GM19455 (cell line): ENCODE data around the gene CAPN9.
"Not testable (repeated sequence)": the region's sequence is repeated elsewhere in the genome, so short reads cannot be mapped to it uniquely, and the experiment has no call there.

Experiments used
- ATAC-seq: cut with Tn5 transposase; IDR thresholded peaks from one replicate; pipeline ENCODE4 v1.9.1; 2021; ENCODE audit not compliant: unreplicated experiment

CAPN9 gene

DNA sequence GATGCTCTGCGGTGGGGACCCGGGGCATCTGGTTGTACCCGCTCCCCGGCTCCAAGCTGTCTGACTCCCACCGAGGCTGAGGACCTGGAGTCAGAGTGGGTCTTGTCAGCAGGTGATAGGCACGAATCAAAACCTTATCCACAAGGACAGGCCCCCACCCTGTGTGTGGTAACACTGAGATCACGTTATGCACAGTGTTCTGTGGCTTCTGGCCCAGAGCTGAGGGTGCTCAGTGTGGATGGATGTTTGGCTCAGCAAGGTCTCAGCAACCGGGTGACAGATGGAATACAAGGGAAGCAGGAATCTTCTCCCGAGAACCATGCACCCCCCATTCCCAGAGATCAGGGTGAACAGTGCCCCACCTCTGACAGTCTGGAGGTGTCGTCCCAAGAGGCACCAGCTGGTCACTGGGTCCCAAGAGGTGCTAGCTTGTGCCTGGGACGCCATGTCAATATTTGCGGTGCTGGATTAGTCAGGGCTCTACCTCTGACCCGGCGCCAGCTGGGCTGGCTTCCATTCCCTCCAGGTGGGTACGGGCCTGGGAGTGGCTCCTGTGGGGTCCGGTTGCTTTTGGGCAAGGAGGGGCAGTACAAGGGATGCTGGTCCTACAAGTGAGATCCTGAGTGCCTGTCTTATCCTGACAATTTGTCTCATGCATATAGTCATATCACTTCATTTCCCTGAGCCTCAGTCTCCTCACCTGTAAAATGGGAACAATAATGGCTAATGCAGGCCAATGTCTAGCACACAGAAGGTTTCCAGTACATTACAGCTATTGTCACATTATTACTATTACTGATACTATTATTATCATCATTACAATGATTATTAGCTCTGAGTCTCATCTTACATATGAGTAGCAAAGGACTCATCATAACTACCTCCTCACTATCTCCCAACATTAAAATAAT is 957 bp downstream of the CAPN9 start:
- ATAC-seq = no peak

GRCh38 chr1:230749150-230749549 is 2.0 kb downstream of the CAPN9 start:
- no peak for ATAC-seq

- no peak for ATAC-seq
Measured at GRCh38 chr1:230749635-230750034, 2.4 kb downstream of the CAPN9 start.

DNA sequence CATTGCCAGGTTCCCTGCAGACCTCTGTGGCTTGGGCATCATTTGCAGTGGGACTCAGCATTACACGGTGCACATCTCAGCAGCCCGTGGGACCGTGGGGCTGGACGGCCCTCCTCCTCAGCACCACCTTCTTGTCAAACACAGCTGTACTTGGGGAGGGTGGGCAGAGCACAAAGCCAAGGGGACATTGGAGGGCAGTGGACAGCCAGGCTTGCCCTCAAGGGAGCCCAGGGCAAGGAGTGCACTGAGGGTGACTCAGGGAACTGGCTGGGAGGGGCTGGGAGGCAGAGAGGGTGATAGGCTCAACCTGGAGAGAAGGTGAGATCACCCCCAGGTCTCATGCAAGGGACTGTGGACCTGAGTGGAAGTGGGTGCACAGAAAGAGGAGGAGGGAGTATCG is 3.4 kb downstream of the CAPN9 start:
- ATAC-seq = no peak

GRCh38 chr1:230750986-230751625 is 3.9 kb downstream of the CAPN9 start:
- ATAC-seq = no peak

DNA sequence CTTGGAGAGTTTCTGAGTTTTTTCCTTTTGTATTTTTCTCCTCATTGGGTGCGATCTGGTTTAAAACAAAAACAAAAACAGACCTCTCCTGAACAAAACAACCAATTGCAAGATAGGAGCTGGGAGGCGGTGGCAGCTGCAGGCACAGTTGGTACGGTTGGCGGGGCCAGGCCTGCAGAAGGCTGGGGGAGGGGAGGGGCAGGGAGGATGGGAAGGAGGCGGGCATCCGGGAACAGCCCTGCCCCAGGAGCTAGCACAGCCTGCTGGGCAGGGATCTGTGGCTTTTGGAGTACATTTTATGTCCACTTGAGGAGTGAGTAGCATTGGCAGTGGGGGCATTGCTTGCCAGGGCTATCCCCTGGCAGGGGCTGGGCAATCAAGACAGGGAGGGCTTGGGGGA is 5.2 kb downstream of the CAPN9 start:
- no peak for ATAC-seq

- no peak for ATAC-seq
Measured at GRCh38 chr1:230753191-230753585, 6.0 kb downstream of the CAPN9 start.

- ATAC-seq = no peak
Measured at GRCh38 chr1:230753586-230754251, 6.5 kb downstream of the CAPN9 start.

DNA sequence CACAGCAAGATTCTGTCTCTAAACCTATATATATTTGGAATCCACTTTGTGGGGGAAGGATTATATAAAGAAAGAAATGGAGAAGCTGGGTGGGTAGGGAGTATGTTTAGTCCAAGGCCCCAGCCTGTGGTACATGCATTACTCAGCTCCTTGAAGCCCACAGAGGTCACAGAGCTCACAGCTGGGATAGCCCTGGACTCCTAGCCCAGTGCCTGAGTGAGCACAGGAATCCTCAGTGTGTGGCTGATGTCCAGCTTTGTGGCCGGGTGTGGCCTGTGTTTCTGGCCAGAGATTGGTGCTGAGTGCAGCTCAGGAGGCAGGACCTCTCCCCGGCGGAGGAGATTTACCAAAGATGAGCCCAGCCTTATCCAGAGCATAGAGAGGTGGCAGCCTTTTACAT is 7.6 kb downstream of the CAPN9 start:
- ATAC-seq = no peak

DNA sequence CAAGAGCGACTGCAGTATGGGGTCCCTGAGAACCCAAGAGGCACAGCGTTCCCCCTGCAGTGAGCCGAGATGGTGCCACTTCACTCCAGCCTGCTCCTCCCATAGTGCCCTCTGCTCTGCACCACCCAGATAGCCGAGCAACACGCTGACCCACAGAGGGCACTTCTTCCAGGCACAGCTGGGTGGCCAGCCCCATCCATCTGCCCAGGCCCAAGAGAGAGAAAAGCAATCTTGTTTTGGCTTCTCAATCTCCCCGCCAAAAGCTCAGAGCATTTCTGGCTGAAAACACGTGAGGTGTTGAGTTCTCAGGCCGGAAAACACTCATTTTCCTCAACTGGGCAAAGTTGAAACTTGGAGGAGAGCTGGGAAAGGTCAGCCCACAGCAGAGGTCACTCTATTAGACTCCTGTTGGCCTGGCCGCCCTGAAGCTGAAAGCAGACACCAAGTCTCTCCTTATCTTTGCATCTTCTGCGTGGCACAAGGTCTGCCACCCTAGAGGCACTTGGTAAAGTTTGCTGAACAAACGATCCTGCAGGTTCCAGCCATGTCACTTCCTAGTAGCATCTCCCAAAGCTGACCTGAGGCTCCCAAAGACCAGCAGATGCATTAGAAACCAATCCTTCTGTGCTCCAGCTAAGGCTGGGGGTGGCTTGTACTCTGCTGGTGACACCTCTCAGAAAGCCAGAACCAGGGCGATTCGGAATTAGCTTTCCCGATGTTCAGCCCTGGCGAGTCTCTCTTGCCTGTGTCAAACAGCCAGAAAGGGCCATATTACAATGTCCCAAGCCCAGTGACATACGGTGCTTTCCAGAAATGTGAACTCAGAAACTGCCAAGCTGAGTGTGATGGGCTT is 10.9 kb downstream of the CAPN9 start:
- ATAC-seq = no peak

DNA sequence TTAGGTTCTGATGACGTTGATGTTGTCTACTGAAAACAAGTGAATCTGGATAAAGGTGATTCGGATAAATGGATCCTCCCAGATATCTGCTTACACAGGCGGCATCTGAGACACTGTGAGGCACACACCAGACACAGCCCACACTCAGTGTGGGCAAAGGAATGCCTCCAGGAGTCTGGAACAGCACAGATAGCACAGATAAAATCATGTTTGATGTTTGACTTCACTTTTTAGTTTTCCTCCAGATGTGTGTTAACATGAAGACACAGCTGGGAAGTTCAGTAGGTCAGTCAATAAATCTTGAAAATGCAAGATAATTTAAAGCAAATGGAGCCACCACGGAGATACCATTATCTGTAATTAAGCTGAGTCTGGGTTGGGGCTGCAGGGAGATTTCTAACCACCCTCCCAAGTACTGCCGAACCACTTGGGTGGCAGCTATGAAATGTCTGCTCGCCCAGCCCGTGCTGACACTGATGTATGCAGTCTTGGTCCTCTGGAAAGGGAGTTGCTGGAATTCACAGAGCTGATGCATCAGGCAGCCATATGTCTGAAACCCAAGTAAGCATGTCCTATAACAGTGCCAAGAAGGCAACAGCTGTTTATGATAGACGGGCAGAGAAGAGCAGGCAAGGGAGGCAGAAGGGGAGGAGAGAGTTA is 11.7 kb downstream of the CAPN9 start:
- ATAC-seq = no peak

- ATAC-seq = no peak
Measured at GRCh38 chr1:230759369-230760065, 12.3 kb downstream of the CAPN9 start.

- no peak for ATAC-seq
Measured at GRCh38 chr1:230760360-230760827, 13.2 kb downstream of the CAPN9 start.

DNA sequence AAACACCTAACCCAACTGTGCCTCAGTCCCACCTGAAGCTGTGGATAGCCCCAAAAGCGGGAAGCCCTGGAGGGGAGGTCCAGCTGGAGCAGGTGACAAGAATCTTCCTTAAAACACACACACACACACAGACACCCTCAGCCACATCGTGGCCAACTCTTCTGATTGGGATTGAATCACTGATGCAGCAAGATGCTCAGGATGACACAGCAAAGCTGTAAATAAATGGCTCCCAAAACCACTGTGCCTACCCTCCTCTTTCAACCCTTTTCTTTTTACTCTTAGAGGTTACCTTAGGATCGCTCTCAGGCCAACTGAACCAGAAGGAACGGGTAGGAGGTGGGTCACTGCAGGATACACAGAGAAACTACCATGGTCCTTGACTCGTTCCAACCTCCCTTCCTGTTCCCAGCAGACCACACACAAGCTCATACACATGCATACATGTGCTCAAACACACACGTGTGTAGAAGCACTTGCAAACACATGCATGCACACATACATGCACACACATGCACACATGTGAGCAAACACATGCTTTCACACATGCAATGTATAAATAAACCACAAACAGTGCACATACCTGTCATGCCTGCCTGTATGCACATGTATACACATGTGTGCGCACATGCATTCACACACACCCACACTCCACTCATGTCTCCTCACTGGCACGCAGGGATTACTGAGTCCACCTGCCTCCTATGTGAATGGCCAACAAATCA is 14.4 kb downstream of the CAPN9 start:
- no peak for ATAC-seq

DNA sequence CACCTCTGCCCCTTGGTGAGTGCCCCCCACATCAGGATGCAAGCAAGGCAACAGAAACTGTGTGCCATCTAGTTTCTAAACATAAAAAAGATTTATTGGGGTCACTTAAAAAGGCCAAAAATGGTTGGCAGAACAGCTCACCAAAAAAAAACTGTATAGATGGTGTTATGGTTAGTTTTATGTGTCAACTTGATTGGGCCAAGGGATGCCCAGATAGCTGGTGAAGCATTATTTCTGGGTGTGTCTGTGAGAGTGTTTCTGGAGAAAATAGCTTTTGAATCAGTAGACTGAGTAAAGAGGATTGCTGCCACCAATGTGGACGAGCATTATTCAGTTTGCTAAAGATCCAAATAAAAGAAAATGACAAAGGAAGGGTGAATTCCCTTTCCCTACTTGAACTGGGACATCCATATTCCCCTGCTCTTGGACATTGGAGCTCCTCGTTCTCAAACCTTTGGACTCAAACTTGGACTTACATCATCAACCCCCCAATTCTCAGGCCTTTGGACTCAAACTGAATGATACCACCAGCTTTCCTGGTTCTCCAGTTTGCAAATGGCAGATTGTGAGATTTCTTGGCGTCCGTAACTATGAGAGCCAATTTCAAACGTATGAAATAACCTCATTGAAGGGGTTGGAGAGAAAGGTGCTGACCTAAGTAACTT is 16.9 kb downstream of the CAPN9 start:
- ATAC-seq = no peak

DNA sequence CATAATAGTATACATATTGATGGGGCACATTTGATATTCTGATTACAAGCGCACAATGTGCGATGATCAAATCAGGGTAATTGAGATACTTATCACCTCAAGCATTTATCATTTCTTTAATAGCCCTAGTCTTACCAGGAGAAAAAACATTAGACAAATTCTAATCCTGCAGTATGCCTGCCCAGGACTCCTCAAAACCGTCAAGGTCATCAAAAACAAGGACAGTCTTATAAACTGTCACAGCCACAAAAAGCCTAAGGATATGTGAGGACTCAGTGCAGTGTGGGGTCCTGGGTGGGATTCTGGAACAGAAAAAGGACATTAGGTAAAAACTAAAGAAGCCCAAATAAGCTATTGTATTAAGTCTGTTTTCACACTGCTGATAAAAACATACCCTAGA is 19.1 kb downstream of the CAPN9 start:
- no peak for ATAC-seq

GRCh38 chr1:230767859-230768612 is 20.8 kb downstream of the CAPN9 start:
- not testable (repeated sequence) for ATAC-seq
